H9 (cell line): ENCODE data around the gene LRRN4CL. TPM values are rescaled to one million over a fixed set of nuclear protein-coding genes. Genes with fewer than 3 reads are reported as not detected.

Source experiments
- DNase-seq: peaks from one replicate; pipeline ENCODE4 v3.0.0-alpha.2; 2017
- H2AFZ ChIP-seq: one replicate; pipeline ENCODE4 v1.6.1; 2013; ENCODE audit warnings: mild to moderate bottlenecking, low read length, control low read depth, moderate library complexity
- H2AK5ac ChIP-seq: 2 replicates; pipeline ENCODE4 v1.6.1; 2013; ENCODE audit warnings: low read length, control low read depth, mixed read lengths; ENCODE audit not compliant: insufficient read length
- H2BK120ac ChIP-seq: one replicate; pipeline ENCODE4 v1.6.1; 2013; ENCODE audit warnings: low read depth, mild to moderate bottlenecking, low read length, control low read depth, inconsistent platforms; ENCODE audit not compliant: poor library complexity, severe bottlenecking
- H2BK12ac ChIP-seq: 2 replicates; pipeline ENCODE4 v1.6.1; 2013; ENCODE audit warnings: low read length, control low read depth, mixed read lengths, low read depth; ENCODE audit not compliant: insufficient read length
- H2BK15ac ChIP-seq: 2 replicates; pipeline ENCODE4 v1.6.1; 2013; ENCODE audit warnings: low read depth, low read length, control low read depth
- H2BK20ac ChIP-seq: one replicate; pipeline ENCODE4 v1.6.1; 2013; ENCODE audit warnings: low read depth, mild to moderate bottlenecking, low read length, control low read depth, inconsistent platforms; ENCODE audit not compliant: poor library complexity, severe bottlenecking
- H2BK5ac ChIP-seq: 2 replicates; pipeline ENCODE4 v1.6.1; 2013; ENCODE audit warnings: low read length, control low read depth, mixed read lengths; ENCODE audit not compliant: insufficient read length
- H3K14ac ChIP-seq: 2 replicates; pipeline ENCODE4 v1.6.1; 2013; ENCODE audit warnings: low read length, control low read depth; ENCODE audit not compliant: insufficient read depth
- H3K18ac ChIP-seq: 2 replicates; pipeline ENCODE4 v1.6.1; 2013; ENCODE audit warnings: low read depth, mild to moderate bottlenecking, mixed read lengths, low read length, control low read depth; ENCODE audit not compliant: insufficient read length
- H3K23ac ChIP-seq: 2 replicates; pipeline ENCODE4 v1.6.1; 2013; ENCODE audit warnings: low read length, control low read depth, mixed read lengths, low read depth; ENCODE audit not compliant: insufficient read length
- H3K23me2 ChIP-seq: 2 replicates; pipeline ENCODE4 v1.6.1; 2013; ENCODE audit warnings: low read depth, mild to moderate bottlenecking, mixed read lengths, low read length, control low read depth; ENCODE audit not compliant: insufficient read length, poor library complexity, severe bottlenecking
- H3K27ac ChIP-seq: 2 replicates; pipeline ENCODE4 v1.5.1; 2013; ENCODE audit warnings: low read length, control low read depth, mixed read lengths, low read depth; ENCODE audit not compliant: insufficient read length
- H3K27me3 ChIP-seq: 2 replicates; pipeline ENCODE4 v1.6.1; 2013; ENCODE audit warnings: low read length, control low read depth, inconsistent platforms; ENCODE audit not compliant: insufficient read depth
- H3K4ac ChIP-seq: 2 replicates; pipeline ENCODE4 v1.6.1; 2013; ENCODE audit warnings: low read depth, mild to moderate bottlenecking, control low read depth, inconsistent platforms, low read length, moderate library complexity
- H3K4me1 ChIP-seq: 2 replicates; pipeline ENCODE4 v1.6.1; 2013; ENCODE audit warnings: low read length, control low read depth, inconsistent platforms; ENCODE audit not compliant: insufficient read depth
- H3K4me2 ChIP-seq: 2 replicates; pipeline ENCODE4 v1.6.1; 2013; ENCODE audit warnings: low read length, control low read depth, mixed read lengths; ENCODE audit not compliant: insufficient read length, insufficient read depth
- H3K56ac ChIP-seq: 2 replicates; pipeline ENCODE4 v1.6.1; 2013; ENCODE audit warnings: low read depth, mild to moderate bottlenecking, mixed read lengths, low read length, control low read depth; ENCODE audit not compliant: insufficient read length
- H3K79me1 ChIP-seq: 2 replicates; pipeline ENCODE4 v1.6.1; 2013; ENCODE audit warnings: low read depth, mild to moderate bottlenecking, moderate library complexity, low read length, control low read depth, inconsistent platforms; ENCODE audit not compliant: insufficient read depth, poor library complexity, severe bottlenecking
- H3K79me2 ChIP-seq: 2 replicates; pipeline ENCODE4 v1.6.1; 2013; ENCODE audit warnings: low read length, control low read depth, inconsistent platforms; ENCODE audit not compliant: insufficient read depth
- H3K9ac ChIP-seq: 2 replicates; pipeline ENCODE4 v1.6.1; 2013; ENCODE audit warnings: low read length, control low read depth, mixed read lengths; ENCODE audit not compliant: insufficient read length; ENCODE audit errors: extremely low read depth
- H3K9me3 ChIP-seq: one replicate; pipeline ENCODE4 v1.6.1; 2013; ENCODE audit warnings: low read depth, low read length, inconsistent platforms; ENCODE audit not compliant: control insufficient read depth
- H3T11ph ChIP-seq: one replicate; pipeline ENCODE4 v1.6.1; 2013; ENCODE audit warnings: mild to moderate bottlenecking, low read length, control low read depth, inconsistent platforms
- H4K20me1 ChIP-seq: one replicate; pipeline ENCODE4 v1.6.1; 2013; ENCODE audit not compliant: control insufficient read depth, insufficient read length, insufficient read depth
- H4K5ac ChIP-seq: 2 replicates; pipeline ENCODE4 v1.6.1; 2013; ENCODE audit warnings: low read depth, mild to moderate bottlenecking, mixed read lengths, low read length, control low read depth; ENCODE audit not compliant: insufficient read length
- H4K8ac ChIP-seq: replicated peaks from 2 replicates; pipeline ENCODE4 v1.6.1; 2013; ENCODE audit warnings: low read length, control low read depth, mixed read lengths, low read depth; ENCODE audit not compliant: insufficient read length
- H4K91ac ChIP-seq: 2 replicates; pipeline ENCODE4 v1.6.1; 2013; ENCODE audit warnings: low read depth, mild to moderate bottlenecking, moderate library complexity, mixed read lengths, low read length, control low read depth; ENCODE audit not compliant: insufficient read length
- H3K27ac Mint-ChIP-seq, 3 experiments: 2 replicates in 2 of 3; 3 replicates in 1 of 3; pipeline ENCODE4 v1.8.0; 2020 to 2021; ENCODE audit warnings: mixed read lengths in 3 of 3, mild to moderate bottlenecking in 1 of 3, moderate library complexity in 1 of 3
- H3K27me3 Mint-ChIP-seq: 2 replicates; pipeline ENCODE4 v1.8.0; 2021; ENCODE audit warnings: low read depth, mild to moderate bottlenecking, moderate library complexity, mixed read lengths
- H3K36me3 Mint-ChIP-seq, 3 experiments: 2 replicates in 2 of 3; 3 replicates in 1 of 3; pipeline ENCODE4 v1.8.0; 2020 to 2021; ENCODE audit warnings: low read depth in 3 of 3, mixed read lengths in 3 of 3; ENCODE audit not compliant: insufficient read depth in 1 of 3
- H3K4me1 Mint-ChIP-seq, 2 experiments: 2 replicates each; pipeline ENCODE4 v1.8.0; 2020; ENCODE audit warnings: mixed read lengths in 2 of 2
- H3K4me3 Mint-ChIP-seq, 2 experiments: 2 replicates in 1 of 2; 3 replicates in 1 of 2; pipeline ENCODE4 v1.8.0; 2020 to 2021; ENCODE audit warnings: mild to moderate bottlenecking in 2 of 2, mixed read lengths in 2 of 2, moderate library complexity in 1 of 2
- H3K9me3 Mint-ChIP-seq, 2 experiments: 2 replicates in 1 of 2; 3 replicates in 1 of 2; pipeline ENCODE4 v1.8.0; 2020; ENCODE audit warnings: mild to moderate bottlenecking in 2 of 2, mixed read lengths in 2 of 2, moderate library complexity in 1 of 2
- WGBS: extraction: QIAGEN DNeasy Blood & Tissue Kit; methylation state at CpG from one replicate; pipeline ENCODE4 v1.1.7; 2013; ENCODE audit warnings: missing lambda C conversion rate, low lambda C conversion rate, mixed read lengths; ENCODE audit not compliant: insufficient read length; ENCODE audit errors: extremely low coverage; 5-methylcytosine and 5-hydroxymethylcytosine counted together
- total RNA-seq: library from RNA; stranded (reverse); gene quantifications from 2 replicates; pipeline ENCODE4 v1.2.1, GENCODE V29; 2021
- TF ChIP-seq, protein P1 (sequence below): fragments of 200-600 bp; sonication (generic); conservative IDR thresholded peaks from 3 replicates; pipeline ENCODE4 v1.8.0; 2021; ENCODE audit warnings: antibody characterized with exemption, mild to moderate bottlenecking

Gene LRRN4CL
- total RNA-seq, 1 experiment from 2014 or later: 0.59 TPM

DNA sequence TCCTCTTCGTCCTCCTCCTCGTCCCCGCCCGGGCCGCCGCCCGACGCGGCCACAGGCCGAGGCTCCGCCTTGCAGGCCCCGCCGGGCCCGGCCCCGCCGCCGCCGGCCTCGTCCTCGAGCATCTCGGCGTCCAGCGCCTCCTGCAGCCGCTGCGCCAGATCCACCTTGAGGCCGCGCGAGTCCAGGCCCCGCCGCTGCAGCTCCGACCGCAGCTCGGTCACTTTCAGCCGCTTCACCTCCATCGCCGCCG, 37.5 kb upstream of the LRRN4CL start:
- Histone ChIP-seq H2BK5ac (no peak overlapping the region), H3K79me1 (peaks cover 6% of the 10 kb centered on the region), H2BK15ac (no peak overlapping the region), H4K5ac (no peak overlapping the region), H3K14ac (peak overlapping the region; percentile 77), H3T11ph (no peak overlapping the region), H3K79me2 (peaks cover 30% of the 10 kb centered on the region), H3K4me2 (peak overlapping the region; percentile 99), H2AFZ (no peak overlapping the region), H2BK120ac (no peak overlapping the region), H4K91ac (no peak overlapping the region), H3K4me1 (no peaks in the 10 kb centered on the region), H4K20me1 (no peaks in the 10 kb centered on the region), H3K23ac (no peak overlapping the region), H3K9ac (peak overlapping the region; percentile 94), H3K9me3 (no peaks in the 10 kb centered on the region), H4K8ac (no peak overlapping the region), H2BK20ac (no peak overlapping the region), H3K56ac (no peak overlapping the region), H3K4ac (no peak overlapping the region), H3K23me2 (peaks cover 25% of the 10 kb centered on the region), H3K18ac (peak overlapping the region; percentile 54), H3K27me3 (no peaks in the 10 kb centered on the region), H2AK5ac (no peak overlapping the region), H2BK12ac (no peak overlapping the region), H3K27ac (peak overlapping the region; percentile 96)
- H3K4me3 Mint-ChIP-seq: peak overlapping the region; percentile 89 to 95
- peaks cover 20 to 27% of the 10 kb centered on the region in 2 experiments for H3K4me1 Mint-ChIP-seq
- TF ChIP-seq, protein P1, sequence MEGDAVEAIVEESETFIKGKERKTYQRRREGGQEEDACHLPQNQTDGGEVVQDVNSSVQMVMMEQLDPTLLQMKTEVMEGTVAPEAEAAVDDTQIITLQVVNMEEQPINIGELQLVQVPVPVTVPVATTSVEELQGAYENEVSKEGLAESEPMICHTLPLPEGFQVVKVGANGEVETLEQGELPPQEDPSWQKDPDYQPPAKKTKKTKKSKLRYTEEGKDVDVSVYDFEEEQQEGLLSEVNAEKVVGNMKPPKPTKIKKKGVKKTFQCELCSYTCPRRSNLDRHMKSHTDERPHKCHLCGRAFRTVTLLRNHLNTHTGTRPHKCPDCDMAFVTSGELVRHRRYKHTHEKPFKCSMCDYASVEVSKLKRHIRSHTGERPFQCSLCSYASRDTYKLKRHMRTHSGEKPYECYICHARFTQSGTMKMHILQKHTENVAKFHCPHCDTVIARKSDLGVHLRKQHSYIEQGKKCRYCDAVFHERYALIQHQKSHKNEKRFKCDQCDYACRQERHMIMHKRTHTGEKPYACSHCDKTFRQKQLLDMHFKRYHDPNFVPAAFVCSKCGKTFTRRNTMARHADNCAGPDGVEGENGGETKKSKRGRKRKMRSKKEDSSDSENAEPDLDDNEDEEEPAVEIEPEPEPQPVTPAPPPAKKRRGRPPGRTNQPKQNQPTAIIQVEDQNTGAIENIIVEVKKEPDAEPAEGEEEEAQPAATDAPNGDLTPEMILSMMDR: no peak
- H3K9me3 Mint-ChIP-seq: no peaks in the 10 kb centered on the region
- WGBS: no CpG with 5 or more reads among the region's 37 CpGs
- H3K27ac Mint-ChIP-seq: peak overlapping the region; percentile 87 to 100 (median 99); a peak in 3 of 7 replicates
- H3K36me3 Mint-ChIP-seq: peaks cover 30 to 51% (median 45%) of the 10 kb centered on the region in 3 experiments
- H3K27me3 Mint-ChIP-seq: no peaks in the 10 kb centered on the region
- no peak for DNase-seq
